Natural killer cell treated with Interleukin-12 subunit alpha and Interleukin-12 subunit beta and Interleukin-15 and Interleukin-18, amount 100 ng/mL, for 72 hours (primary cell): ENCODE measurements around the gene ANO9. TPM values are rescaled to one million over a fixed set of nuclear protein-coding genes. Genes with fewer than 3 reads are reported as not detected.
"Not testable (repeated sequence)": the region's sequence is repeated elsewhere in the genome, so short reads cannot be mapped to it uniquely, and the experiment has no call there.

Source experiments
- ATAC-seq, 2 donors: fragments of 150-1000 bp; cut with Tn5 transposase in 1 of 2; sonication (Bioruptor Pico), chemical (Tn5 transposase) in 1 of 2; 2 replicates each; pipeline ENCODE4 v1.10.0; 2021
- DNase-seq: peaks from one replicate; pipeline ENCODE4 v3.0.0; 2022; ENCODE audit warnings: low spot score
- H3K27ac Mint-ChIP-seq, 2 donors: 1 replicate in 1 of 2; 2 replicates in 1 of 2; pipeline ENCODE4 v1.8.0; 2022; ENCODE audit warnings: mixed read lengths in 2 of 2, mild to moderate bottlenecking in 1 of 2, moderate library complexity in 1 of 2
- H3K27me3 Mint-ChIP-seq, 2 donors: 1 replicate in 1 of 2; 2 replicates in 1 of 2; pipeline ENCODE4 v1.8.0; 2022; ENCODE audit warnings: mixed read lengths in 2 of 2
- H3K36me3 Mint-ChIP-seq: one replicate; pipeline ENCODE4 v1.8.0; 2022; ENCODE audit warnings: mixed read lengths
- H3K4me1 Mint-ChIP-seq, 2 donors: 1 replicate in 1 of 2; 2 replicates in 1 of 2; pipeline ENCODE4 v1.8.0; 2022; ENCODE audit warnings: low read depth in 2 of 2, mixed read lengths in 2 of 2, mild to moderate bottlenecking in 1 of 2
- H3K4me3 Mint-ChIP-seq: one replicate; pipeline ENCODE4 v1.8.0; 2022; ENCODE audit warnings: mixed read lengths
- H3K9me3 Mint-ChIP-seq: 2 replicates; pipeline ENCODE4 v1.8.0; 2022; ENCODE audit warnings: mixed read lengths
- total RNA-seq, 2 donors: library from RNA; stranded (reverse); gene quantifications; one replicate each; pipeline ENCODE4 v1.2.3, GENCODE V29; 2022

ANO9 gene
- total RNA-seq, 2 donors from 2014 or later: 2.4 to 6.7 TPM

- no peak for ATAC-seq
- peak; percentile 58 for DNase-seq
- Mint-ChIP-seq H3K27me3 (peaks cover 0 to 5% of the 10 kb centered on the region in 2 donors), H3K4me3 (no peak overlapping the region), H3K9me3 (no peaks in the 10 kb centered on the region), H3K27ac (no peak overlapping the region), H3K36me3 (no peaks in the 10 kb centered on the region), H3K4me1 (no peaks in the 10 kb centered on the region)
Observed at GRCh38 chr11:428295-428694, 13.5 kb downstream of the ANO9 start.

- Mint-ChIP-seq H3K36me3 (no peaks in the 10 kb centered on the region), H3K27me3 (peaks cover 0 to 5% of the 10 kb centered on the region in 2 donors), H3K27ac (no peak overlapping the region), H3K9me3 (no peaks in the 10 kb centered on the region), H3K4me3 (no peak overlapping the region), H3K4me1 (no peaks in the 10 kb centered on the region)
- DNase-seq (peak; percentile 31), ATAC-seq (no peak)
Observed at GRCh38 chr11:426851-427250, 15.0 kb downstream of the ANO9 start.

- Mint-ChIP-seq H3K27ac (no peak overlapping the region), H3K36me3 (no peaks in the 10 kb centered on the region)
- ATAC-seq: no peak
Observed at GRCh38 chr11:425301-425700, 16.5 kb downstream of the ANO9 start.

GRCh38 chr11:424766-425165, 17.0 kb downstream of the ANO9 start:
- ATAC-seq, H3K36me3 Mint-ChIP-seq, H3K27me3 Mint-ChIP-seq, H3K4me1 Mint-ChIP-seq, H3K27ac Mint-ChIP-seq, H3K9me3 Mint-ChIP-seq, H3K4me3 Mint-ChIP-seq: not testable (repeated sequence)
- peak; percentile 53 for DNase-seq

More at GRCh38 chr11:425301-425700, 16.5 kb downstream of the ANO9 start:
- Mint-ChIP-seq H3K9me3 (no peaks in the 10 kb centered on the region), H3K27me3 (peaks cover 0 to 5% of the 10 kb centered on the region in 2 donors), H3K4me3 (no peak overlapping the region), H3K4me1 (no peaks in the 10 kb centered on the region)
- no peak for DNase-seq

GRCh38 chr11:424232-424631, 17.6 kb downstream of the ANO9 start:
- Mint-ChIP-seq H3K4me1 (no peaks in the 10 kb centered on the region), H3K36me3 (no peaks in the 10 kb centered on the region)

GRCh38 chr11:422249-422656, 19.6 kb downstream of the ANO9 start:
- Mint-ChIP-seq H3K4me3 (no peak overlapping the region), H3K27me3 (peaks cover 0 to 5% of the 10 kb centered on the region in 2 donors), H3K36me3 (no peaks in the 10 kb centered on the region), H3K9me3 (no peaks in the 10 kb centered on the region), H3K27ac (no peak overlapping the region), H3K4me1 (no peaks in the 10 kb centered on the region)
- DNase-seq: peak; percentile 25
- ATAC-seq: no peak

More at GRCh38 chr11:424232-424631, 17.6 kb downstream of the ANO9 start:
- ATAC-seq: no peak
- DNase-seq: peak; percentile 34
- H3K27me3 Mint-ChIP-seq: peaks cover 0 to 5% of the 10 kb centered on the region in 2 donors
- no peaks in the 10 kb centered on the region for H3K9me3 Mint-ChIP-seq
- no peak overlapping the region for H3K4me3 Mint-ChIP-seq
- no peak overlapping the region for H3K27ac Mint-ChIP-seq

GRCh38 chr11:420911-421321, 20.9 kb downstream of the ANO9 start:
- H3K36me3 Mint-ChIP-seq: no peaks in the 10 kb centered on the region
- DNase-seq (peak; percentile 60), ATAC-seq (no peak)
- H3K4me3 Mint-ChIP-seq: no peak overlapping the region
- no peak overlapping the region for H3K27ac Mint-ChIP-seq
- peaks cover 5% of the 10 kb centered on the region in 2 donors for H3K4me1 Mint-ChIP-seq
- H3K27me3 Mint-ChIP-seq: peaks cover 0 to 5% of the 10 kb centered on the region in 2 donors
- no peaks in the 10 kb centered on the region for H3K9me3 Mint-ChIP-seq

- H3K4me3 Mint-ChIP-seq: no peak overlapping the region
- no peaks in the 10 kb centered on the region for H3K9me3 Mint-ChIP-seq
- H3K4me1 Mint-ChIP-seq: peaks cover 6 to 9% of the 10 kb centered on the region in 2 donors
- peak; percentile 47 for DNase-seq
- ATAC-seq: no peak
- H3K27me3 Mint-ChIP-seq: peaks cover 0 to 5% of the 10 kb centered on the region in 2 donors
- H3K27ac Mint-ChIP-seq: no peak overlapping the region
- no peaks in the 10 kb centered on the region for H3K36me3 Mint-ChIP-seq
Observed at GRCh38 chr11:420054-420910, 21.5 kb downstream of the ANO9 start.

- DNase-seq (peak; percentile 49), ATAC-seq (no peak)
- H3K4me3 Mint-ChIP-seq: no peak overlapping the region
Observed at GRCh38 chr11:419248-420005, 22.4 kb downstream of the ANO9 start.

GRCh38 chr11:418343-419247, 23.2 kb downstream of the ANO9 start:
- Mint-ChIP-seq H3K27ac (no peak overlapping the region), H3K4me1 (peaks cover 18 to 23% of the 10 kb centered on the region in 2 donors), H3K9me3 (no peaks in the 10 kb centered on the region), H3K36me3 (no peaks in the 10 kb centered on the region), H3K27me3 (no peaks in the 10 kb centered on the region), H3K4me3 (no peak overlapping the region)
- ATAC-seq (no peak), DNase-seq (peak; percentile 56)

More at GRCh38 chr11:419248-420005, 22.4 kb downstream of the ANO9 start:
- Mint-ChIP-seq H3K27ac (no peak overlapping the region), H3K4me1 (peaks cover 15 to 17% of the 10 kb centered on the region in 2 donors), H3K36me3 (no peaks in the 10 kb centered on the region), H3K9me3 (no peaks in the 10 kb centered on the region), H3K27me3 (peaks cover 0 to 2% of the 10 kb centered on the region in 2 donors)

- ATAC-seq (no peak), DNase-seq (peak; percentile 59)
- Mint-ChIP-seq H3K4me1 (peaks cover 25 to 28% of the 10 kb centered on the region in 2 donors), H3K4me3 (no peak overlapping the region), H3K27me3 (no peaks in the 10 kb centered on the region), H3K36me3 (no peaks in the 10 kb centered on the region), H3K27ac (peak overlapping the region in 1 of 2 donors; percentile 74), H3K9me3 (no peaks in the 10 kb centered on the region)
Observed at GRCh38 chr11:417652-418342, 24.0 kb downstream of the ANO9 start.

- no peaks in the 10 kb centered on the region for H3K36me3 Mint-ChIP-seq
- H3K4me3 Mint-ChIP-seq: peak overlapping the region; percentile 89
- H3K4me1 Mint-ChIP-seq: peaks cover 25 to 28% of the 10 kb centered on the region in 2 donors
- DNase-seq (peak; percentile 79), ATAC-seq (peak; percentile 68 to 77)
- H3K9me3 Mint-ChIP-seq: no peaks in the 10 kb centered on the region
- no peaks in the 10 kb centered on the region for H3K27me3 Mint-ChIP-seq
- peak overlapping the region; percentile 74 to 75 for H3K27ac Mint-ChIP-seq
Observed at GRCh38 chr11:416757-417621, 24.8 kb downstream of the ANO9 start.
